HG03342 (cell line): ENCODE data around the gene SH3BP1.

ENCODE experiments used
- ATAC-seq: cut with Tn5 transposase; IDR thresholded peaks from one replicate; pipeline ENCODE4 v1.9.1; 2021; ENCODE audit warnings: mild to moderate bottlenecking, moderate library complexity; ENCODE audit not compliant: unreplicated experiment

SH3BP1 gene

DNA sequence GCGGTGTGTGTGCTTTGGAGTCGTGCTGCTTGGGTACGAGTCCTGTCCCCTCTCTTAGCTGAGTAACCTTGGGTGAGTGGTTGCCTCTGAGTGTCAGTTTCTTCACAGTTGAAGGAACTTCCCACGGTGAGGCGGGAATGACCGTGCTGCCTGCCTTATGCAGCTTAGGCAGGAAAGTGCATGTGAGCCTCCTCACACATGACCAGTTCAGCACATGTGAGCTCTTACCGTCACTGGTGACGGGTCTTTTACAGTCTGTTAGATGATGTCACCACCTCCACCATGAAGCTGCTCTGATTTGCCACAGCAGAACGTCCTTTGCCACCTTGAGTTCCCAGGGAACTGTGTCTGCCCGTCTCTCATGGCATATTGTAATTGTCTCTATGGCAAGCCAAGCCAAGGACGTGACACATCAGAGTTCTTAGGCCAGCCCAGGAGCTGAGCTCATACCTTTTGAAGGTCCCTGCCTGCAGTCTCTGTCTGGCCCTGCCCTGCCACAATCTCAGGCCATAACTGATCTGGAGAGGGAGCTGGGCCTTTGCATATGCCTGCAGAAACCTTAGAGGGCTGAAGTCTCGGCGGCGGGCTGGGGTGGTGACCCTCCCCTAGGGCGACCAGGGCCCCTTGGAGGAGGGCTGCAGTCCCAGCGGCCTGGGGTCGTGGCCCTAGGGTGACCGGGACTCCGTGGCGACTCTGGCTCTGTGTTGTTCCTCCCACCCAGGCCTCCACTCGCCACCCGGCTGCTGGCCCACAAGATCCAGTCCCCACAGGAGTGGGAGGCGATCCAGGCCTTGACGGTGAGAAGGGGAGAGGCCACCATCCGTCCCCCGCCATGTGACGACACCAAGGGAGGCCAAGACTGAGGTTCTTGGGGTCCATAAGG lies 23.0 kb upstream of the SH3BP1 start:
- no peak for ATAC-seq

DNA sequence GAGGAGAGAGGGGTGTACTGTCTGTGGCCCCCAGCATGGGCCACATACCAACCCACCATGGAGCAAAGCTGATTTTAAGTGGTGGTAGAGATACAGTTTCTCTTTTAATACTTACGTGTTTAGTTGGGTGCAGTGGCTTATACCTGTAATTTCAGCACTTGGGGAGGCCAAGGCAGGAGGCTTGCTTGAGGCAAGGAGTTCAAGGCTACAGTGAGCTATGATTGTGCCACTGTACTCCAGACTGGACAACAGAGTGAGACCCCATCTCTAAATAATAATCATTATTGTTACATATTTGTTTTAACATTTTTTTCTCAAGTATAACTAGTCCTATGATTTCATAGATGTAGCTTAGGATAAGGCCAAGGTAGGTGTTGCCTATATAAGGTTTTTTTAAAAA lies 22.0 kb upstream of the SH3BP1 start:
- no peak for ATAC-seq

GRCh38 chr22:37618072-37618656 lies 21.3 kb upstream of the SH3BP1 start:
- no peak for ATAC-seq

DNA sequence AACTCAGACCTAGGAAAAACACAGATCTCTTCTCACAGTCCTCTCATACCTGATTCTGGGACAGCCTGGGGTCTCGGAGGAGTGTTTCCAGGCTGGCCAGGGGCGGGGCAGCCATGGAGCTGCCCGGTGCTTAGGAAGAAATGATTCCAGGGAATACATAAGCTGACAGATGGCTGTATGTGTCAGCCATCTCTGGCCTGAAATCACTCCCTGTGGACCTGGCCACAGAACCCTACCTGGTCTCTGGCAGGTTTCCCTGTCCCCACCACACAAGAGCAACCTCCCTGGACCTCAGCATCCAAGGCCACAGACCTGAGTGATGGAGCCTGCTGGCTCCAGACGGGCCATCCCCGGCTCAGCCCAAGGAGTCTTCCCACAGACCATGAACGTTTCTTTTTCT lies 20.8 kb upstream of the SH3BP1 start:
- no peak for ATAC-seq

DNA sequence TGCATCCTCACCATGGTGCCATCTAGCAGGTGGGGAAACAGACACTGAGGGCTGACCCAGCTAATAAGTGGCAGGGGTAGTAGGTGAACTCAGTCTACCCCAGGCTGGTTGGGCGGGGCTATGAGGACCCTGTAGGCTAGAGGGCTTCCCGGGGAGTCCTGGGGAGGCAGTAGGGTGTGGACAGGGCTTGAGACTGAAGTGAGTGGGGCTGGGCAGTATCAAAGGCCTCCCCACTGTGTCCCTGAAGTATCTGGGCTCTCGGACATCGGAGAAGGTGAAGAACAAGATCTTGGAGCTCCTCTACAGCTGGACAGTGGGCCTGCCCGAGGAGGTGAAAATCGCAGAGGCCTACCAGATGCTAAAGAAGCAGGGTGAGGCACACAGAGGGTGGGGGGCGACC lies 19.5 kb upstream of the SH3BP1 start:
- ATAC-seq: no peak

- ATAC-seq: no peak
Observed at GRCh38 chr22:37621352-37621860, 18.1 kb upstream of the SH3BP1 start.

- ATAC-seq: no peak
Observed at GRCh38 chr22:37623075-37624016, 16.1 kb upstream of the SH3BP1 start.

GRCh38 chr22:37624017-37624365 lies 15.5 kb upstream of the SH3BP1 start:
- ATAC-seq: no peak

DNA sequence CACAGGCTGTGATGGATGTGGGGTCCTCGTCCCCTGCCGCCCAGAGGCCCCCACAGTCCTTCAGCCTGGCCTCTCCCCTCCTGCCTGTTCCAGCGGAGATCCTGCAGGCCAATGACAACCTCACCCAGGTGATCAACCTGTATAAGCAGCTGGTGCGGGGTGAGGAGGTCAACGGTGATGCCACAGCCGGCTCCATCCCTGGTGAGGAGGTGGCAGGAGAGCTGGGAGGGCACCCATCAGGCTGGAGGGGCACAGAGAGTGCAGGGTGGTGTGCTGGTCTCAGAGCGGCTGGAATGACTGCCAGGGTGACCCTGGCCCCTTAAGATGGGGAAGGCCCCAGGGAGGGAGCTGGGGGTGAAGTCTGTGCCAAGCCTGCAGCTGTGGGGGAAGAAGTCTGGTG lies 14.6 kb upstream of the SH3BP1 start:
- ATAC-seq: no peak

- ATAC-seq: no peak
Observed at GRCh38 chr22:37625737-37626136, 13.7 kb upstream of the SH3BP1 start.

- ATAC-seq: no peak
Observed at GRCh38 chr22:37626144-37626543, 13.3 kb upstream of the SH3BP1 start.

DNA sequence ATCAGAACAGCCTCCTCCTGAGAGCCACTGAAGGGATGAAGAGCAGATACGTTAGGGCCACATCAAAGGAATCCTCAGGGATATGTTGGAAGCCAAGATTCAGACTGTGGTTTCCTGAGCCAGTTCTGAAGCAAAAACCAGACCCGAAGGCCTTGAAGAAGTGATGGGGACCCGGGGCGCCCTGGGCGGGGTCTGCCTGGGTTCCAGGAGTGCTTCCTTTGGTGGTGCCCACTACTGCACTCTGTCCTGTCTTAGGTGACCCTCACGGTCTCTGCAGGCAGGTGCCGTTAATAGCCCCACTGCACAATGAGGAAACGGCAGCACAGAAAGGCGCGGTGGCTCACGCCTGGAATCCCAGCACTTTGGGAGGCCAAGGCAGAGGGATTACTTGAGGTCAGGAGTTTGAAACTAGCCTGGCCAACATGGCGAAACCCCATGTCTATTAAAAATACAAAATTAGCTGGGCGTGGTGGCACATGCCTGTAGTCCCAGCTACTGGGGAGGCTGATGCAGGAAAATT lies 12.9 kb upstream of the SH3BP1 start:
- no peak for ATAC-seq

- ATAC-seq: no peak
Observed at GRCh38 chr22:37627121-37627520, 12.3 kb upstream of the SH3BP1 start.

DNA sequence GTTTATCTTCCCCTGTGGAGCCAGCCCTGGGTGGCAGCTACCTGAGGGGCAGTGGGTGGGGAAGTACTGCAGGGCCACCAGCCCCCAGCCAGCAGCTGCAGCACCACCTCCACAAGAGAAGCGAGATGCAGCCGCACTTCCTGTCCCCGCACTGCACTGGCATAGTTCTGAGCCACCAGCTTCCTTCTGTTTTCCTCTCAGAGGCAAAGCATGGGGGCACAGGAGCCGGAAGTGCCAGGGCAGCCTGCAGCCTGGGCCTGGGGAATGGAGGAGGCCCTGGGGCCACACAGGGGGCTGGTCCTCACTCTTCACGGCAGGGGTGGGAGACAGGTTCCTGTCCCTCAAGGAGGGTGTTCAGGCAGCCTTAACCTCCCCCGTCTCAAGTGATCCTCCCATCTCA lies 11.9 kb upstream of the SH3BP1 start:
- no peak for ATAC-seq

- ATAC-seq: no peak
Observed at GRCh38 chr22:37628830-37629229, 10.6 kb upstream of the SH3BP1 start.

DNA sequence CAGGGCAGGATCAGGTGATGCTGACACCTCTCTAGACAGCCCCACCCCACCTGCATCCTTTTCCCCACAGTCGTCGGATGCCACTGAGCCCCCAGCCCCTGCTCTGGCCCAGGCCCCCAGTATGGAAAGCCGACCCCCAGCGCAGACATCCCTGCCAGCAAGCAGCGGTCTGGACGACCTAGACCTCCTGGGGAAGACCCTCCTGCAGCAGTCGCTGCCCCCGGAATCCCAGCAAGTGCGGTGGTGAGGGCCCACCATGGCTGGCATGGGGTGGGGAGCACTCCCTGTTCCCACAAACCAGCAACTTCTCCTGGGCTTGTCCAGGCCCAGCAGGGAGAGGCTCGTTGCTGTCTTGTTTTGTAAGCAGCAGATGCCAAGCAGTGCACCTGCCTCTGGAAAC lies 9.5 kb upstream of the SH3BP1 start:
- ATAC-seq: no peak

DNA sequence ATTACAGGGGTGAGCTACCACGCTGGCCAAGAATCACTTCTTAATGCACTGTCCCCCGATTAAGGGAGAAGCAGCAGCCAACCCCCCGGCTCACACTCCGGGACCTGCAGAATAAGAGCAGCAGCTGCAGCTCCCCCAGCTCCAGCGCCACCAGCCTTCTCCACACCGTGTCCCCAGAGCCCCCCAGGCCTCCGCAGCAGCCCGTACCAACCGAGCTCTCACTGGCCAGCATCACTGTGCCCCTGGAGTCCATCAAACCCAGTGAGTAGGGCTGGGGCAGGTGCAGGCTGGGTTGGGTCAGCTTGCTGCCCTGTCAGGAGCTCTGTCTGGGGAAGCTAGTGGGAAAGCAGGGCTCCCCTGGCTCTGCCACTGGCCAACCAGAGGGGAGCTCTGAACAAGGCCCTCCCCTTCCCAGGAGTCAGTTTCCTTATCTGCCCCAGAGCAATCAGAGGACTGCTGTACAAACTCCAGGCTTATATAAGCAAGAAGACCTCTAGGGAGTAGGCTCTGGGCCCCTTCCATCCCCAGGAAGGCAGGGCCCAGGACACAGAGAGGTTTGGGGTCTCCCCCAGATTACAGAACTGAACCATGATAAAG lies 8.5 kb upstream of the SH3BP1 start:
- ATAC-seq: no peak

DNA sequence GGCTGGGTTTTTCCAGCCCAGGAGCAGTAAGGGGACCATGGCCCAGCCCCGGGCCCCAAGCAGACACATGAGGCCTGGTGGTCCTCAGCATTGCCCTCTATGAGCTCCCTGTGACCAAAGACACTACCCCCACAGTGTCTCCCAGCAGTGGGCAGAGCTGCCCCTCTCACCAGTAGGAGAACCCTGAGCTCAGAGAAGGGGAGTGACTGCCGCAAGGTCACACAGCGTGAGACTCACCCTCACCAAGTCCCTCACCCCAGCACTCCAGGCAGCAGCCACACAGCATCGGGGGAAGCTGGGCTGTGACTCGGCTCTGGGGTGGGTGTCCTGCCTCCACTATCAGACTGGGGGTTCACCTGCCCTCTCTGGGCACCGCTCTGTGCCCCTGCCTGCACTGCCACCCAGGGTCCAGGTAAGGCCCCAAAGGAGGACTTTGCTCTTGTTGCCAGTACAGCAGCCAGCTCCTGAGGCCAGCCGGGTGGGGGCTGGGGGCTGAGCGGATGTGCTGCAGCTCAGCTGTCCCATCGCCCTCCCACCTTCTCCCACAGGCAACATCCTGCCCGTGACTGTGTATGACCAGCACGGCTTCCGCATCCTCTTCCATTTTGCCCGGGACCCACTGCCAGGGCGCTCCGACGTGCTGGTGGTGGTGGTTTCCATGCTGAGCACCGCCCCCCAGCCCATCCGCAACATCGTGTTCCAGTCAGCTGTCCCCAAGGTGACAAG lies 7.9 kb upstream of the SH3BP1 start:
- no peak for ATAC-seq

- ATAC-seq: peak; percentile 7
Observed at GRCh38 chr22:37632174-37633088, 7.0 kb upstream of the SH3BP1 start.
